LNCAP (cell line): ENCODE measurements around the gene ANKRD50.

ENCODE experiments used
- TF ChIP-seq, protein P1 (sequence below): fragments of 450-650 bp; IDR thresholded peaks from 2 replicates; pipeline ENCODE4 v1.5.1; 2017; ENCODE audit warnings: mild to moderate bottlenecking

ANKRD50 gene

DNA sequence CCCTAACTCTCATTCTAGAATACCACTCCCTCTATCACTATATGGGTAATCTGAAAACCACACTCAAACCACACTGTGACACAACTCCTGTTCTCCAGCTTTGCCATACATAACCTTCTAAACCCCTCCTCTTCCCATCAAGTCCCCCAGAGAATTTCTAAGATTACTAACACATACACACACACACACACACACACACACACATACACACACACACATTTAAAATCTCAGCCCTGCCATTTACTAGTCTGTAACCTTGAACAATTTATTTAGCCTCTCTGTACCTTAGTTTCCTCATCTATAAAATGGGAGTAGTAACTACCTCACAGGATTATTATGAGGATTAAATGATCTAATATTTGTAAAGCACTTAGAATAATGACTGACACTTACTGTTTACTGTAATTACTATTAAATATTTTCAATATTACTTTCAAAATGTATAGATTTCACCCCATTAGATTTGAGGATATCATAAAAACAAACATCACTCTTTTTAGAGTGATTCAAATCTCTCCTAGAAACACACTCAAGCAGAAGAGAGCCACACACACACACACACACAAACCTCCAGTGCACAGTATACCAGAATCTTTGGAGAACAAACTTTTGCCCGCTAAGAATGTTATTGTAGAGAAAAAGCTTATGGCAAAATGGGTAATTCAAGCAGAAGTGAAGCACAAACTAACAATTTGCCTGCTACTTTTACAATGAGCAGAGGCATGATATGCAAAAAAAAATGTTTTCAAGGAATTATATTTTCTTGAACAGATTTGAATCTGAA is 3.8 kb downstream of the ANKRD50 start:
- TF ChIP-seq, protein P1, sequence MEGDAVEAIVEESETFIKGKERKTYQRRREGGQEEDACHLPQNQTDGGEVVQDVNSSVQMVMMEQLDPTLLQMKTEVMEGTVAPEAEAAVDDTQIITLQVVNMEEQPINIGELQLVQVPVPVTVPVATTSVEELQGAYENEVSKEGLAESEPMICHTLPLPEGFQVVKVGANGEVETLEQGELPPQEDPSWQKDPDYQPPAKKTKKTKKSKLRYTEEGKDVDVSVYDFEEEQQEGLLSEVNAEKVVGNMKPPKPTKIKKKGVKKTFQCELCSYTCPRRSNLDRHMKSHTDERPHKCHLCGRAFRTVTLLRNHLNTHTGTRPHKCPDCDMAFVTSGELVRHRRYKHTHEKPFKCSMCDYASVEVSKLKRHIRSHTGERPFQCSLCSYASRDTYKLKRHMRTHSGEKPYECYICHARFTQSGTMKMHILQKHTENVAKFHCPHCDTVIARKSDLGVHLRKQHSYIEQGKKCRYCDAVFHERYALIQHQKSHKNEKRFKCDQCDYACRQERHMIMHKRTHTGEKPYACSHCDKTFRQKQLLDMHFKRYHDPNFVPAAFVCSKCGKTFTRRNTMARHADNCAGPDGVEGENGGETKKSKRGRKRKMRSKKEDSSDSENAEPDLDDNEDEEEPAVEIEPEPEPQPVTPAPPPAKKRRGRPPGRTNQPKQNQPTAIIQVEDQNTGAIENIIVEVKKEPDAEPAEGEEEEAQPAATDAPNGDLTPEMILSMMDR: no peak

DNA sequence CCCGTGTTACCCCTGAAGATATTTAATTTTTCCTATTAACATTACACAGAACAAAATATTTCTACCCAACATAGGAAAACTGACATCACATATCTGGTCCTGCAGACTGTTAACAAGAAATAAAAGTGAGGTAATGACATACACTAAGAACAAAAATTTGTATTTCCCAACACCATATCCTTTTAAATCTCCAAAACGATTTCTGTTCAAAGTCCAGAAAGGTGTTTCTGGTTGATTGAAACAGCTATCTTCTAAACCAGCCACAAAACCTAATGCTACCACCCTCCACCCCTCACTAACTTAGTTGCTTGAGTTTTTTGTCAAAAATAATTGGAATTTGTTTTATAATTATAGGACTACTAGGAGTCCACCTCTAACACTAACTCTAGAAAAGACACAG is 7.1 kb downstream of the ANKRD50 start:
- TF ChIP-seq, protein P1: no peak

DNA sequence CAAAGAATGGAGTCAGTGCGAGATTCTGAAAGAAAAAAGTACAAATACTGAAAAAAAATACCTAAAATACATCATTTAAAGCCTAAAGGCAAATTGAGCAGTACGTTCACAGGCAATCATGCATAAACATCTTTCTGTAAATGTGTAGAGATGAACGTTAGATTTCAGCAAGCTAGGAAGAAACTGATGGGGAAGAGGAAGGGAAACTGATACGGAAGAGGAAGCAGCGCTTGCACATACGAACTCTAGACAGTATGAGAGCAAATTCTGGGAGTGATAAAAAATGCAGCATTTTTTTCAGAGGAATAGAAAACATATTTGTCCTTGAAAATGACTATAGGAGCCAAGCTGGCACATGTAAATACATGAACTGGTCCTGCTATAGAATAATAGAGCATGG is 9.4 kb downstream of the ANKRD50 start:
- TF ChIP-seq, protein P1: no peak

DNA sequence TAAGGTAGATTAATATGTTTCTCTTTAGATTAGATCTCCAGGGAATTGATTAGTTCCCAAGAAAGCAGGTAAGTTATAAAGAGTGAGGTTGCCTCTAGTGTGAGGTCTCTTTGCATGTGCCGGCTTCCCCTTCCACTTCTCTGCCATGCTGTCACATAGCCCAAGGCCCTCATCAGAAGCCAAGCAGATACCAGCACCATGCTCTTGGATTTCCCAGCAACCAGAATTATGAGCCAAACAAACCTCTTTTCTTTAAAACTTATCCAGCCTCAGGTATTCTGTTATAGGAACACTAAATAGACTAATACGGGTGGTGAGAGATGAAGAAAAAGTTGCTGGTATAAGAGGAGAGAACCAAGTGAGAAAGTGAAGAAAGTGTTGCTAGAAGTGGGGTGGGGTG is 15.1 kb downstream of the ANKRD50 start:
- TF ChIP-seq, protein P1: no peak

DNA sequence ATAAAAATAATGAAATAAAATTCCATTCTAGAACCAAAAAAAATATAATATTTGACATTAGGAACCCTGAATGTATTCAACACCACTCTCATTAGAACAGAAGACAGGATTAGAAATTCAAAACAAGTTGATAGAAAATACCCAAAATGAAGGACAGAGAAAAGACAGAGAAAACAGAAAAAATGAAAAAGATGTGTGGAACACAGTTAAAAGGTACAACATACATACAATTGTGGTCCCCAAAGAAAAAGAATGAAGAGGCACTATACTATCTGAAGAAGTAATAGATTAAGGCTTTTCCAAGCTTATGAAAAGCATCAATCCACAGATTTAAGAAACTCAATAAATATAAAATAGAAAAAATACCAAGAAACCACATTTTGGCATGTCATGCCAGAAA is 16.4 kb downstream of the ANKRD50 start:
- TF ChIP-seq, protein P1: no peak

DNA sequence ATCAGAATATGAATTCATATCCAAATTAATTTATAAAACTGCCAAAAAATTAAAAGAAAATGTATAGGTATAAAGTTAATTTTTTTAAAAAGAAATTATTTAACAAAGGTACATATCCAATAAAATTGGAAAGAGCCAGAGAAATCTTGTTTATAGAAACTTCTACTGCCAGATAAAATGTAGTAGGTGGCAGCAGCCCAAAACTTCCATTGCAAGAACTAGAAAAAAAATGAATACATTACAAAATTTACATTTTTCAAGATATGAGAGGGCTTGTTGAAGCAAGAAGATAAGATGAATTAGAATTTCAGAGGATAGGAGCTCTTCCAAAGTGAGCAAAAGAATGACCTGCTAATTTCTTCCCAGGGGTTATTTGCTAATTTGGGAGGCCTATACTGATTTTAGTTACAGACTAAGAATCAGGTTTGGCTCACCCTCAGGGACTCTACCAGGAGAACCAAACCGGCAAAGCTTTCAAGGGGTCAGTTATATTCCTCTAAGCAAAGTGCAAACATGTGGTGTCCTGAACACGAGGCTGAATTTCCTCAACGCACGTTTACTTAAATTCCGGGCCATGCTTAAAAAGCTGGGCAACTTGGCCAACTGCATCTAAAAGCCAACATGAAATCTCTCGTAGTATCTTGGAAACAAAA is 17.5 kb downstream of the ANKRD50 start:
- TF ChIP-seq, protein P1: no peak

GRCh38 chr4:124694306-124694705 is 18.2 kb downstream of the ANKRD50 start:
- TF ChIP-seq, protein P1: no peak
